SIG-M5 treated with dmso at 0.1 percent for 504 hours (cell line): ENCODE results near the gene AFG1L.
"Not testable (repeated sequence)": the region's sequence is repeated elsewhere in the genome, so short reads cannot be mapped to it uniquely, and the experiment has no call there.

ENCODE experiments used
- DNase-seq: peaks from one replicate; lab custom pipeline; 2025; ENCODE audit not compliant: unreplicated experiment; lab: John Stamatoyannopoulos, UW

AFG1L gene

DNA sequence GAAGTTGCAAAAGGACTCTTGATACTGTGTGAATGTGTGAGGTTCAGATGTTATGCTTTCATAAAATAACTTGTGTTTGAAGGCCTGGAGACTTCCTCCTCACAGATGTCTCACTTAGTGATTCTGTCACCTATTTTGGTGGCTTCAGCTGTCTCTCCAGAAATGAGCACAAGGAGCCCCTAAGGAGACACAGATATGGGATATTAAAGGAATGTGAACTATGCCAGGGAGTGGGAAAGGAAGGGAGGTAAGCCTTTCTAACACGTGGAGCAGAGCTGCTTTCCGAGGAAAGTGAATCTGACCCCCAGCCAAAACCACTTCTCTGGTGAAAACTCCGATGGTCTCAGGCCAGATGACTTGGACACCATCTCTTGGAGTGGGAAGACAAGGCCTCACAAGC is 255.4 kb downstream of the AFG1L start:
- DNase-seq = no peak

DNA sequence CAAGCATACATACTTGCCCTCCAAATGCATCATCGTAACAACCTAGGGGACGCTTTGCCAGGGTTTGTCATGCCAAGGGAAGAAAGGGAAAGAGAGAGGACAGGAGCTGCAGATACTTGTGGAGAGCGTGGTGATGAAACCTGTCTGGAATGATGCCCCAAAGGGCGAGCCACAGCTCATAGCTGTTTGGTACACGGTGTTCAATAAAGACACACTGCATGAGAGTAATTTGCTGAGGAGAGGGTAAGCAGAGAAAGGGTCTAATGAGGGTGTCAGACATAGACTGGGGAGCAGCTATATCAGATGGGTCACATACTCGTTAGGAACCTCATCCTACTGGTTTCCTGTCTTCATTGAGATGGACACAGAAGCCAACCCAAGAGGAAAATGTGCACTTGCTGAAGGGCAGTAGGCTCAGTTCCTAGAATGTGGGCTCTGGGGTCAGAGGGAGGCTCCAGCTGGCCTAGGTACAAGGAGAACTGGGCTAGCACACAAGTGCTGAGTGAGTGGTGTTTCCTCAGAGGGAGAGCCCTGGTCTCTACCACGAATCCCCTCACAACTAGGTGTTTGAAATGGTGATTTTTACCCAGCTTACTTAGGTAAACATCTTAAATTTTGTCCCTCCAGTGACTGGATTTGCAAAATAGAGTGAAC is 260.7 kb downstream of the AFG1L start:
- no peak for DNase-seq

DNA sequence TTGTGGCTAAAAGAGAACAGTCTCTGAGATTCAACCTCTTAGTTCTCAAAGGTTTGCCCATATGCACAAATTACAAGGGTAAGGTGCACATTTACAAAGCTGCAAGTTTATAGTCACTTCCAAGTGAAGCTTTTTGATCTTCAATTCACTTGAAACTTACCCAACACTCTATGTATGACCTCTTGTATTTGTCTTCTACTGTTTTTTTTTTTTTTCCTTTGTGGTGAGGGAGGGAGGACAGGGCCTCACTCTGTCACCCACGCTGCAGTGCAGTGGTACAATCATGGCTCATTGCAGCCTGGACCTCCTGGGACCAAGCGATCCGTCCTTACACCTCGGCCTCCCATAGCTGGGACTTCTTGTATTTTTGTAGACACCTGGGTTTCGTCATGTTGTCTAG is 261.4 kb downstream of the AFG1L start:
- DNase-seq = no peak

DNA sequence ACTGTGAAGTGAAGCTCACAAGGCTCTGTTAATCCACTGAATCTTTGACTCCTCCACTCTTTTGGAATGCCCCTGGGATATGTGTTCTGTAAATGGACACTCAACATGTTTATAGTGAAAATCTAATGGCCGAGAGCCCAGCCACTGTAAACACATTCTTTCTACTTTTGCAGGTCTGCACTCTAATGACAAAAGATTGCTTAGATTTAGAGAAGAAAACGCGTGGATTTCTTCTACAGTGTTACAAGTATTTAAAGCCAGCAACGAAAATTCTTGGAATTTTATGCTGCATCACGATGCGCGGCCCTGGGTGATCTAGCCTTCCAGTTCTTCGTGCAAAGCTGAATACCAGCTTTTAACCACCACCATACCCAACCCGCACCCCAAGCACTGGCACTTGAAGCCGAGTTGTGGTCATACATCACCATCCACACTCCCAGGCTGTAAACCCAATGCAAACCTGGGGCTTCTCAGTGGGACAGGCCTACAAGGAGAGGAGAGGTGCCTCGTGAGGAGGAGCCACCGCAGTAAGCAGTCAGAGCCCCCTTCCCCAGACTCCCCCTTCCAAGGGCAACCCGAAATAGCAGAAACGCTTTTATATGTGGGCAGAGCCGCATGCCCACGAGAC is 262.1 kb downstream of the AFG1L start:
- DNase-seq = no peak

DNA sequence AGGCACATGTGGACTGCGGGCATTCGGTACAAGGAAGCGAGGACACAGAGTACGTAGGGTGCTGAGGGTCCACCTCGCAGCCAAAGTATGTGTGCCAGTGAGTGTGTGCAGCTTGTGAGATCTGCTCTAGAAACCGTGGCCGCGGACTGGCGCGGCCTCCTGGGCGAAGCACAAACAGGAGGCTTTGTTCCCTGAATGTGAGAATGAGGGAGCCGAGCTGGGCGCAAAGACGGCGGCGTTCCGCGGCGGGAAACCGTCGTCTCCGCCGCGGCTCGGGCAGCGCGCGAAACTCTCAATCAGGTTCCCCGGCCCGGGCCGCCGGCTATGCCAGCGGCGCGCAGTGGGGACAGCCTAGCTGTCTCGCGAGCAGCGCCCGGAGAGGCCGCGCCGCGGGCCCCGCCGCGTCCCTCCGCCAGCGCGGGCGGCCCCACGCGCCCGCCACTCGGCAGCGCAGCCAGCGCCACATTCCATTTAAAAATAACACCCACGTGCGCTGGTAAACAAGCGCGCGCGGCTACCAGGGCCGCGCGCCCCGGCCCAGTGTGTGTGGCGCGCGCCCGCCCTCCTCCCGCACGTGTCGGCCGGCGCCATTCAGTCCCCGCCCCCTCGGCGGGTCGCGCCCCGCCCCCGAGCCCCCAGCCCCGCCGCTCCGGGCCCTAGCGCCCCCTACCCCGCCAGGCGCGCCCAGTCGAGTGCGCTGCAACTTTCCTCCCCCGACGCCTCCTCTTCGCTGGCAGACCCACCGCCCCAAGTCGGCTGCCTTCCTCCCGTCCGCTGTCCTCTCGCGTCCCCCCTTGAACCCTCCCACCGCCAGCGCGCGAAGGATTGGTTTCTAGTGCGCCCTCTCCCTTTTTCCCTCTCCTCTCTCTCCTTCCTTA is 262.9 kb downstream of the AFG1L start:
- DNase-seq = peak; percentile 57

DNA sequence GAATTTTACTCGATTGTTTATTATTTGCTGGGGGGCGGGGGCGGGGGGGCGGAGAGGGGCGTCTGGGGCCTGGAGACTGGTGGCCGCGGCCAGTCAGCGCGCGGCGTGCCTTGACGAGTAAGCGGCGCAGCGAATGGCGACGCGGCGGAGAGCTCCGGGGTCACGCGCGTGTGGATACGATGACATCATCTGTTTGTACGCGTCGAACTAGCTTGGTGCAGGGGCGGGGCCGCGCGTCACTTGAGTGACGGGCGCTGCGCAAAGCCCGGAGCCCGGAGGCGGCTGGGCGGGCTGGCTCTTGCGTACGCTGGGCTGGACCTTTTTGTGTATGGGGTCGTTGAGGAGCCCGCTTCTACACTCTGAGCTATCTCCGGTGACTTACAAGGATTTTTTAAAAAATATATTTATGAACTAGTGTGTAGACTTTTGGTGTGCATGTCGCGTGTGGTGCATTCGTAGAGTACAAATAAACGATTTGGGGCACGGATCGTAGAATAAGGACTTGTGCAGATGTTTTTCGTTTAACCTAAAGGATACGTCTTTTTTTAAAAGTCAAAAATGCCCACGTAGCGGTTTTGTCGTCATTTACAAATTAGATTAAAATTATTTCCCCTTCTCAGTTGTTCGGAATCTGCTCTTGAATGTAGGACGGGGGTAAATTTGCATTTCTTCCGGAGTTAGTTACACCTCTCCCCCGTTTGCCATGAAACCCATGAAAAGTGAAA is 263.7 kb downstream of the AFG1L start:
- peak; percentile 93 for DNase-seq

DNA sequence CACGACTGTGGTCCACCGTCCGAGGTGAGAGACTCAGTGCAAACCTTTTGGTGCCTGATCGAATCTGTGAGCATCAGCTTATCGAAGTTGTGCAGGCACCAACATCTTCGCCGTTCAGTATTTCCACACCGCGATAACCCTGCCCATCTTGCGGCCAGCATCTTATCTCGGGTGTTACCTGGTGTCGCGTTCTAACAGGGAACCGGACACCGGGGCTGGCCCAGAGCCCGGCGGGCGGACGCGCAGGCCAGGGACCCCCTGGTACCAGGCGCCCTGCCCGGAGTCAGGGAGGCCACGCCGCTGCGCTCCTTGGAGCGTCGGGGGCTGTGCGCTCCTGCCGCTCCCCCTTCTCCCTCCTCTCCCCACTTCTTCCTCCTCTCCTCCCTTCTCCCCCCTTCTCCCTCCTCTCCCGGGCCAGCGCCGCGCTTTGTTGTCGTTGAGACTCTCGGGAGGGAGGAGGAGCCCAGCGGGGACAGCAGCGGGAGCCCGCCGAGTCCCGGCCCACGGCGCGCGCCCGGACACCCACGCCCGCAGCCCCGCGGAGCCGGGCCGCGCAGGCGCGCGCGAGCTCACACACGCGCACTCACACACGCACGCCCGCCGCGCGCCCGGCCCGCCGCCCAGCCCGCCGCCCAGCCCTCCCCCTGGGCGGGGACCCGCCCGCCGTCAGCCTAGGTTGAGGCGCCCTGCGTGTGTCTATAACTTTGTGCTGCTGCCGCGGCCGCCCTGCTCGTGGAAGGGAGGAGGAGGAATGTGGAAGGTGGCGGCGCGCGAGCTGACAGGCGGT is 264.4 kb downstream of the AFG1L start:
- peak; percentile 85 for DNase-seq

DNA sequence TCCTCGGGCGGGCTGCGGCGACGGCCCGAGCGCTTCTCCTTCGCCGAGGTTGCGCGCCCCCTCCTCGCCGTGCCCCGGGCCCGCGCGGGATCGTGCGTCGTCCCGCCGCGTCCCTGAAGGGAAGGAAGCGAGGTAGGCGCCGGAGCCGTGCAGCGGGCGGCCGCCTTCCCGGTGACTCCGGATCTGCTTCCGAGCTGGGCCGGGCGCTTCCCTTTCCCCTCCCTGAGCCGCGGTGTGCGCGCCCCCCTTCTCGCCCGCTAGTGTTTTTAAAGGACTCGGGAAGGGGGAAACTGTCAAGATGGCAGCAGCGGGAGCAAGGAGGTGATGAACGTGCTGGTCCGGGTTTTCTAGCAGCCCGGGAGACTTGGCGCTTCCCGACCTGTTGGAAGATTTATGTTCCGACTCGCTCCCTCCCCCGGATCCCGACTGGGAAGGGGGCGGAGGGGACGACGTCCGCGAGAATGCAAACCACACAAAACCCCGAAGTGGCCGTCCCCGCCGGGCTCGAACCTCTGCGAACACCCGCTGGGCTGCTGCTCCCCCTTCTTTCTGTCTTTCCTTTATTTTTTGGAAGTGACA is 265.1 kb downstream of the AFG1L start:
- peak; percentile 35 for DNase-seq

DNA sequence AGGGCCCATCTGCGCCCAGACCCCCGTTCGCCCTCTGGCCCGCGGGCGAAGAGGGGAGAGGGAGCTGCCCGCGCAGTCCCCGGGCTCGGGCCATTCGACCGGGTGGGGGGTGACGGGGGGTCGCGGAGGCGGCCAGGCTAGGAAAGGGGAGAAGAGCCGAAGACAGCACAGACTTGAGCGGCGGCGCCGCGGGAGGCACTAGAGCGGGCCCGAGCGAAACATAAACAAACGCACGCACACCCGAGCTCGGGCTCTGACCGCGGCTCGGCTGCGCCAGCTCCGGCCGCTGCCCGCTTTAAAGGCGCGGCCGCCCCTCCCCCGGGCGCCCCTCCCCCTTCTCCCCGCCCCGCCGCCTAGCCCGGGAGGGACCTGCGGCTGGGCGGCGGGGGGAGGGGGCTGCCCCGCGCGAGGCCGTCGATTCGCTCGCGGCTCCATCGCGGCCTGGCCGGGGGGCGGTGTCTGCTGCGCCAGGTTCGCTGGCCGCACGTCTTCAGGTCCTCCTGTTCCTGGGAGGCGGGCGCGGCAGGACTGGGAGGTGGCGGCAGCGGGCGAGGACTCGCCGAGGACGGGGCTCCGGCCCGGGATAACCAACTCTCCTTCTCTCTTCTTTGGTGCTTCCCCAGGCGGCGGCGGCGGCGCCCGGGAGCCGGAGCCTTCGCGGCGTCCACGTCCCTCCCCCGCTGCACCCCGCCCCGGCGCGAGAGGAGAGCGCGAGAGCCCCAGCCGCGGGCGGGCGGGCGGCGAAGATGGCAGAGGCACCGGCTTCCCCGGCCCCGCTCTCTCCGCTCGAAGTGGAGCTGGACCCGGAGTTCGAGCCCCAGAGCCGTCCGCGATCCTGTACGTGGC is 265.8 kb downstream of the AFG1L start, which contains the start of gene FOXO3:
Gene FOXO3, plus strand, starts transcription at position 455 of the 846 bp plus-strand sequence. Its CDS starts 292 bp downstream, at position 747.
- peak; percentile 53 for DNase-seq

DNA sequence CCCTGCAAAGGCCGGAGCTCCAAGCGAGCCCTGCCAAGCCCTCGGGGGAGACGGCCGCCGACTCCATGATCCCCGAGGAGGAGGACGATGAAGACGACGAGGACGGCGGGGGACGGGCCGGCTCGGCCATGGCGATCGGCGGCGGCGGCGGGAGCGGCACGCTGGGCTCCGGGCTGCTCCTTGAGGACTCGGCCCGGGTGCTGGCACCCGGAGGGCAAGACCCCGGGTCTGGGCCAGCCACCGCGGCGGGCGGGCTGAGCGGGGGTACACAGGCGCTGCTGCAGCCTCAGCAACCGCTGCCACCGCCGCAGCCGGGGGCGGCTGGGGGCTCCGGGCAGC is 266.4 kb downstream of the AFG1L start:
- DNase-seq = not testable (repeated sequence)

DNA sequence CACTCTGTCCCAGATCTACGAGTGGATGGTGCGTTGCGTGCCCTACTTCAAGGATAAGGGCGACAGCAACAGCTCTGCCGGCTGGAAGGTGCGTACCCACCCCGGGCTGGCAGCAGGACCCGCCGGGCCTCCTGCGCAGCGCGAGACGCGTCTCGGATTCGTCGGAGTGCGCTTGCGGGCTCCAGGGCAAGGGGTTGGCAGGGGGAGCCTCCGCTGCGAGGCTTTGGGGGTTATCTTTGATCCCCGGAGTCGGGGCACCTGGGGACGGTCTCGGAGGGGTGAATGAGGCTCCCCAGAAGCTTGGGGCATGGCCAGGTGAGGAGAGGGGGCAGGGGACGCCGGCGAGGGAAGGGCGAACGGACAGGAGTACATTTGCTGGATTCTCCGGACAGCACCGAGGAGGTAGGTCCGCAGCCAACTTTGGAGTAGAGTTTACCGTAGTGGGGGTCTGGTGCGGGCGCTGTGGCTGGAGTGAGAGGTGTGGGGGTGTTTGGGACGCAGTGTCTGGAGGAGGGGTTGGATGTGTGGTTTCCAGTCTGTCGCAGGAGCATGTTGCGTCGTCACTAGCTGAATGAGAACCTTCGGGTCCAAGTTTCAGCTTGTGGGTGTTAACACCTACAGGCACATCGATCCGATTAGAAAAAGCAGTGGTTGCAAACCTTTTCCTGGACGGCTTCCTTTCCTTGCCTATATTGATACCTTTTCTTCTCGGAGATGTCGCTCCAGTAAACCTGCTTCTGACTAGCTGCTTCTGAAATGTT is 267.1 kb downstream of the AFG1L start:
- no peak for DNase-seq

DNA sequence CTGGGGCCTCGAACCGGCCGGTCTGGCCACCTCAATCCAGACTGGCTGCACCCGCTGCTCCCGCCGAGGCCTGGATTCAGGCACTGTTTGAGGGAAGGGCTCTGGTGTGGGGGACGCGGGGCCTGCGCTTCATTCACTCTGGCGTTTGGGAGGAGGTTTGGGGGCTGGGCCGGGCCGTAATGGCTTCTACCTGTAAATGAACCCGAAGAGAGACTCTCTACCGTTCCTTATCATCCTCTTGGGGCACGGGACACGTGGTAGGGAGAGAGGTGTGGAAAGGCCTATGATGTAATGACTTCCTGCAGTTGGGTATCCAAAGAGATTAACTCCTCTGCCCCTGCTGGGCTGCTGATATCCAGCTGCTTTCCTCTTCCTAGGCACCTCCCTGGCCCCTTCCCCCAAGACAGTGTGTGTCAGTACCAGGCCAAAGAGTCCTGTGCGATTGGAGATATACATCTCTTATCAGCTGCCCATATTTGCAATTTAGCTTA is 267.7 kb downstream of the AFG1L start:
- peak; percentile 79 for DNase-seq

DNA sequence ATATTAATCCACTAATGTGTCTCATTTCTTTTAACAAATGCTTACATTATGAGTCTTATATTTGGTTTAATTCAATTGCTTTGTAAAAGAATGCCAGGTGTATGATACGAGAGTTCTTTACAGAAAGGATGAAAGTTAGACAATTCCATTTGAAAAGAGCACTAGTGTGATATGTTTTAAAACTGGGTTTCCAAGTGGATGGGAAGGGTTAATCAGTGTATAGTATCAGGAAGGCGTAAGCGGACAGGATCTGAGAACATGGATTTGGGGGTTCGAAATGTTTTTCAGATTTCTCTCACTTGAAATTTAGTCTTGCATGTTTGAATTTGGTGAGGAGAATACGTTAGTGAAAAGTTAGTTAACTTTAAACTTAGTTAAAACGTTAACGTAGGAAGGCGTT is 268.4 kb downstream of the AFG1L start:
- DNase-seq = no peak

DNA sequence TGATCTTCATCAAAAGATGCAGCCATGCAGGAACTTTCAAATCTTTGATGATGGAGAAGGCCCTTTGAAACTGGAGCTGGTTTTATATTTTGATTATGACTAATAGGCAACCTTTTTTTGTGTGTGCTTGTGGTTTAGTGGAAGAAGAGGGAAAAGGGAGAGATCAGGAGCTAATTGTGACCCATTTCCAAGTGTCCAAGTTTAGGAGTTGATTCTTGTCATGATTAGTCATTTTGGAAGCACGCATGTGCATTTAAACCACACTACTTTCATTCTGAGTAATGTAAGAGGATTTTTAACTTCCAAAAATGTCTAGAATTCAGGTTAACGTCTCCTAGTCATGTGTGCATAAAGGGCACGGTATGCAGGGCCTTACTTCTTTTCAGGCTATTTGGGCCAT is 269.3 kb downstream of the AFG1L start:
- no peak for DNase-seq

DNA sequence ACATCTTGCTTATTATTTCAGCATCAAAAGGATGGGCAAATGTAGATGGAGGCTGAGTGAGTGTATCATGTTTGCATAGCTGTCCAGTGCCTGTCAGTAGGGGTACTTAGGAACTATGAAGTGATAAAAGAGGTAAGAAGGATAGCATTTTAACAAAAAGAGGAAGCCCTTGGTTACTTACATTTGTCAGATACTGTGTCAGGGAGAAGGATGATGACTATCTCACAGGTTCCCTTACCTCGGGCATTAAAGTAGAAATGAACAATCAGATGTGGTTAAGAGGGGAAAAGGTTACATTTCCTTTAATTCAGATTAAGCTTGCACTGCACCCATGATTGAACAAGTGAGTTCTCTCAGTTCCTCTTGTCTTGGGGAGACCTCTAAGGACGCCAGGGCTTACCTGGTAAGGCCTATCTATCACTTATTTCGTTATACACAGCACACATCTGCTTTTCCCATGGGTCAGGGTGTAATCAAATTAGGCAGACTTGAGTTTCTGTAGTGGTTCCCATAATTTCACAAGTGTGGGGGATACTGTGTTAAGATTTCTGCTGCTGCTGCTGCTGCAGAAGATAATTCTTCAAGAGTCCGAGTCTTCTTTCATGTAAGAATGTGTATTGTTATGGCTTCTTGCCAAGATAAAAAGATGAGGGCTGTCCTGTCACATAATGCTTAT is 270.4 kb downstream of the AFG1L start:
- DNase-seq = peak; percentile 72

DNA sequence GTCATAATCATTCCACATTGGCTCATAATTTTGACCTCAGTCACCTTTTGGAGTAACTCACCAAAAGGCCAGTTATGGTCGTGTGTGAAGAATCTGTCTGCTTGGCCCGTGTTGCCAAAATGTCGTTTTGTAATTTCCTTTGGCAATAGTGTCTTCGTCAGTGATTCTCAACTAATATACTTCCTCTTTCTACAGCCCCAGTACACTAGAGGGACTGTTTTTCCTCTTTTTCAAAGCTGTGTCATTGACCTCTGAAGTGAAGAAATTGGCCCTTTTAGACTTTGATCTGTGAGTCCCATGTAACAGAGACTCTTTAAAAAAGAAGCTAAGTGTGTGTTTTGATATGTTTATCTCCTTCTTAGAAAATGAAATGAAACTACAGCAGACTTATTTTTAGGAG is 271.0 kb downstream of the AFG1L start:
- DNase-seq = peak; percentile 96

DNA sequence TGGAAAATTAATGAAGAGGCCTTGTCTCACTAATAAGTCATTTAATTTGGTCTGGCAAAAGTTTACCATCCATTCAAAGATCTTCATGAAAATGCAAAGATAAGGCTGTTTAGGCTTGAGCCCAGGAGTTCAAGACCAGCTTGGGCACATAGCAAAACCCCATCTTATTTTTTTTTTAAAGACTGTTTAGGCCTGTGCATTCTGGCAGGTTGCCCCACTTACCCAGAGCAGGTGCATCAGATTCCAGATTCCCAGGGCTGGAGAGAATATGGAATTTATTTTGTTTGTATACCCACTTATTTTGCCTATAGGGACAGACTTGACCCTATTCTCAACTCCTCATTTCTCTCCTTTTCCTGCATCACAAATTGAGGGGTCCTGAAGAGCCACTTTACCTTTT is 271.6 kb downstream of the AFG1L start:
- no peak for DNase-seq

DNA sequence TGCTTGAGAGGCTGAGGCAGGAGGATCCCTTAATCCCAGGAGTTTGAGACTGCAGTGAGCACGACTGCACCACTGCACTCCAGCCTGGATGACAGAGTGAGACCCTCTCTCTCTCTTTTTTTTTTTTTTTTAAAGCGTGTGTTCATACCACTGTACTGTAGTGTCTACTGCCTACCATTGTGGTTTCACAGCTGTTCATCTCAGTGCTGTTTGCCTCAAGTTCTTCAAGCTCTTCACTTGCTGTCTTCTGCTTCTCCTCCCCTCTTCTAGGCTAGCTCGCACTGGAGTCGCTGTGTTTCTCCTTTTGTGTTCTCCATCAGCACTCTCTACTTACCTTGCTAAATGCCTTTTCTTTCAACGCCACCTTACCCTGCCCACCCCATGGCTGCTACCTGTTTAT is 273.2 kb downstream of the AFG1L start:
- DNase-seq = no peak
